ENCODE measurements around the gene BRI3. TPM values are rescaled to one million over a fixed set of nuclear protein-coding genes. Genes with fewer than 3 reads are reported as not detected.

Gene BRI3
- total and polyA plus RNA-seq, 2 of the 8 experiments (the other 6 are each of a cell fraction or from before 2014, with no cell fraction given), result 77.5 to 93.4 TPM

DNA sequence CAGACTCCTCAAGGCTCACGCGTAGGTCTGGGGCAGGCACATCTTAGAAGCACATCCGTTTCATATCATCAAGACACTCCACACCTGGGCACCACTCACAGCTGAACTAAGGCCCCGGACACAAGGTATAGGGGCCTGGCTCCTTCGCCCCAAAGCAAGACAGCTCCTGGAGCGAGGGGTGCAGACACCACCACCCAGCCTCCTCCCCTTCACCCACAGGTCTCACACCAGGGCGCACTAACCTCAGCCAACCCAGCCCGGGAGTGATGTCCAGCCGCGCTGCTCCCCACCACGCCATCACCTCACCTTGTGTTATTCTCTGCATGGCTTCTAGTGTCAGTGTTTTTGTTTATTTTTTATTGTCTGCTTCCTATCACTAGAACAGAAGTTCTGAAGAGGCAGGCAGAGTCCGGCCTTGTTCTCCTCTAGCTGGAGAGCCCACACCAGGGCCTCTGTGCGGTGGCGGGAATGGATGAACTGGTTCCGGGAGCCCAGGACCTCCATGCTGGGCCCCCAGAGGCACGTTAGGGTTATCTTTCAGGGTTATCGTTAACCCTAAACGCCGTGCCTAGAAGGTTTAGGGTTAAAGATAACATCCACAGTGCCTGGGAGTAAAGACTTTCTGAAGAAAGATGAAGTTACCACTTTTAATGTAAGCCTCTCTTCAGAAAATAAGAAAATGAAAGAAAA is 21.8 kb downstream of the BRI3 start (continued):
- TF ChIP-seq, protein P1, sequence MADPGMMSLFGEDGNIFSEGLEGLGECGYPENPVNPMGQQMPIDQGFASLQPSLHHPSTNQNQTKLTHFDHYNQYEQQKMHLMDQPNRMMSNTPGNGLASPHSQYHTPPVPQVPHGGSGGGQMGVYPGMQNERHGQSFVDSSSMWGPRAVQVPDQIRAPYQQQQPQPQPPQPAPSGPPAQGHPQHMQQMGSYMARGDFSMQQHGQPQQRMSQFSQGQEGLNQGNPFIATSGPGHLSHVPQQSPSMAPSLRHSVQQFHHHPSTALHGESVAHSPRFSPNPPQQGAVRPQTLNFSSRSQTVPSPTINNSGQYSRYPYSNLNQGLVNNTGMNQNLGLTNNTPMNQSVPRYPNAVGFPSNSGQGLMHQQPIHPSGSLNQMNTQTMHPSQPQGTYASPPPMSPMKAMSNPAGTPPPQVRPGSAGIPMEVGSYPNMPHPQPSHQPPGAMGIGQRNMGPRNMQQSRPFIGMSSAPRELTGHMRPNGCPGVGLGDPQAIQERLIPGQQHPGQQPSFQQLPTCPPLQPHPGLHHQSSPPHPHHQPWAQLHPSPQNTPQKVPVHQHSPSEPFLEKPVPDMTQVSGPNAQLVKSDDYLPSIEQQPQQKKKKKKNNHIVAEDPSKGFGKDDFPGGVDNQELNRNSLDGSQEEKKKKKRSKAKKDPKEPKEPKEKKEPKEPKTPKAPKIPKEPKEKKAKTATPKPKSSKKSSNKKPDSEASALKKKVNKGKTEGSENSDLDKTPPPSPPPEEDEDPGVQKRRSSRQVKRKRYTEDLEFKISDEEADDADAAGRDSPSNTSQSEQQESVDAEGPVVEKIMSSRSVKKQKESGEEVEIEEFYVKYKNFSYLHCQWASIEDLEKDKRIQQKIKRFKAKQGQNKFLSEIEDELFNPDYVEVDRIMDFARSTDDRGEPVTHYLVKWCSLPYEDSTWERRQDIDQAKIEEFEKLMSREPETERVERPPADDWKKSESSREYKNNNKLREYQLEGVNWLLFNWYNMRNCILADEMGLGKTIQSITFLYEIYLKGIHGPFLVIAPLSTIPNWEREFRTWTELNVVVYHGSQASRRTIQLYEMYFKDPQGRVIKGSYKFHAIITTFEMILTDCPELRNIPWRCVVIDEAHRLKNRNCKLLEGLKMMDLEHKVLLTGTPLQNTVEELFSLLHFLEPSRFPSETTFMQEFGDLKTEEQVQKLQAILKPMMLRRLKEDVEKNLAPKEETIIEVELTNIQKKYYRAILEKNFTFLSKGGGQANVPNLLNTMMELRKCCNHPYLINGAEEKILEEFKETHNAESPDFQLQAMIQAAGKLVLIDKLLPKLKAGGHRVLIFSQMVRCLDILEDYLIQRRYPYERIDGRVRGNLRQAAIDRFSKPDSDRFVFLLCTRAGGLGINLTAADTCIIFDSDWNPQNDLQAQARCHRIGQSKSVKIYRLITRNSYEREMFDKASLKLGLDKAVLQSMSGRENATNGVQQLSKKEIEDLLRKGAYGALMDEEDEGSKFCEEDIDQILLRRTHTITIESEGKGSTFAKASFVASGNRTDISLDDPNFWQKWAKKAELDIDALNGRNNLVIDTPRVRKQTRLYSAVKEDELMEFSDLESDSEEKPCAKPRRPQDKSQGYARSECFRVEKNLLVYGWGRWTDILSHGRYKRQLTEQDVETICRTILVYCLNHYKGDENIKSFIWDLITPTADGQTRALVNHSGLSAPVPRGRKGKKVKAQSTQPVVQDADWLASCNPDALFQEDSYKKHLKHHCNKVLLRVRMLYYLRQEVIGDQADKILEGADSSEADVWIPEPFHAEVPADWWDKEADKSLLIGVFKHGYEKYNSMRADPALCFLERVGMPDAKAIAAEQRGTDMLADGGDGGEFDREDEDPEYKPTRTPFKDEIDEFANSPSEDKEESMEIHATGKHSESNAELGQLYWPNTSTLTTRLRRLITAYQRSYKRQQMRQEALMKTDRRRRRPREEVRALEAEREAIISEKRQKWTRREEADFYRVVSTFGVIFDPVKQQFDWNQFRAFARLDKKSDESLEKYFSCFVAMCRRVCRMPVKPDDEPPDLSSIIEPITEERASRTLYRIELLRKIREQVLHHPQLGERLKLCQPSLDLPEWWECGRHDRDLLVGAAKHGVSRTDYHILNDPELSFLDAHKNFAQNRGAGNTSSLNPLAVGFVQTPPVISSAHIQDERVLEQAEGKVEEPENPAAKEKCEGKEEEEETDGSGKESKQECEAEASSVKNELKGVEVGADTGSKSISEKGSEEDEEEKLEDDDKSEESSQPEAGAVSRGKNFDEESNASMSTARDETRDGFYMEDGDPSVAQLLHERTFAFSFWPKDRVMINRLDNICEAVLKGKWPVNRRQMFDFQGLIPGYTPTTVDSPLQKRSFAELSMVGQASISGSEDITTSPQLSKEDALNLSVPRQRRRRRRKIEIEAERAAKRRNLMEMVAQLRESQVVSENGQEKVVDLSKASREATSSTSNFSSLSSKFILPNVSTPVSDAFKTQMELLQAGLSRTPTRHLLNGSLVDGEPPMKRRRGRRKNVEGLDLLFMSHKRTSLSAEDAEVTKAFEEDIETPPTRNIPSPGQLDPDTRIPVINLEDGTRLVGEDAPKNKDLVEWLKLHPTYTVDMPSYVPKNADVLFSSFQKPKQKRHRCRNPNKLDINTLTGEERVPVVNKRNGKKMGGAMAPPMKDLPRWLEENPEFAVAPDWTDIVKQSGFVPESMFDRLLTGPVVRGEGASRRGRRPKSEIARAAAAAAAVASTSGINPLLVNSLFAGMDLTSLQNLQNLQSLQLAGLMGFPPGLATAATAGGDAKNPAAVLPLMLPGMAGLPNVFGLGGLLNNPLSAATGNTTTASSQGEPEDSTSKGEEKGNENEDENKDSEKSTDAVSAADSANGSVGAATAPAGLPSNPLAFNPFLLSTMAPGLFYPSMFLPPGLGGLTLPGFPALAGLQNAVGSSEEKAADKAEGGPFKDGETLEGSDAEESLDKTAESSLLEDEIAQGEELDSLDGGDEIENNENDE (IDR thresholded peaks at IDR 0.05; ENCODE audit: insufficient replicate concordance, low read length), result no peak
- no peak for TF ChIP-seq FOSL1 (IDR thresholded peaks at IDR 0.05; ENCODE audit: insufficient read depth, low read depth, low read length)
- no peak for TF ChIP-seq SIRT6 (IDR thresholded peaks at IDR 0.05; ENCODE audit: low read length)
- no peak for TF ChIP-seq GTF2F1 (IDR thresholded peaks at IDR 0.05; ENCODE audit: borderline replicate concordance, low read depth, low read length)
- TF ChIP-seq, protein P2, sequence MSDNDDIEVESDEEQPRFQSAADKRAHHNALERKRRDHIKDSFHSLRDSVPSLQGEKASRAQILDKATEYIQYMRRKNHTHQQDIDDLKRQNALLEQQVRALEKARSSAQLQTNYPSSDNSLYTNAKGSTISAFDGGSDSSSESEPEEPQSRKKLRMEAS (IDR thresholded peaks at IDR 0.05), result no peak
- TF ChIP-seq JUND (IDR thresholded peaks at IDR 0.05; ENCODE audit: low read length), result no peak
- TF ChIP-seq CEBPB (IDR thresholded peaks at IDR 0.05; ENCODE audit: low read depth, low read length), result no peak
- TF ChIP-seq RFX5 (IDR thresholded peaks at IDR 0.05; ENCODE audit: borderline replicate concordance, low read depth, low read length), result no peak
- TF ChIP-seq SP1 (IDR thresholded peaks at IDR 0.05; ENCODE audit: low read depth, low read length), result no peak
- no peak for TF ChIP-seq KDM5A (IDR thresholded peaks at IDR 0.05; ENCODE audit: low read length)
- TF ChIP-seq SIN3A (conservative IDR thresholded peaks at IDR 0.05 in 1 of 2, IDR thresholded peaks at IDR 0.05 in 1 of 2; ENCODE audit: low read depth in 1 of 2, low read length in 2 of 2), result no peak
